Right atrium auricular region (tissue), 2 donors: Measurements from ENCODE around the gene C11orf42. TPM values are rescaled to one million over a fixed set of nuclear protein-coding genes. Genes with fewer than 3 reads are reported as not detected.

ENCODE experiments used
- DNase-seq: peaks from one replicate; pipeline ENCODE4 v3.0.0-alpha.2; 2019; ENCODE audit warnings: low spot score
- H3K27ac ChIP-seq, 2 donors: fragments of 200-600 bp; sonication (generic); 1 replicate in 1 of 2; 2 replicates in 1 of 2; pipeline ENCODE4 v1.5.1; 2016 to 2019
- H3K27me3 ChIP-seq, 2 donors: fragments of 200-600 bp; sonication (generic); one replicate each; pipeline versions ENCODE4 v1.5.1 to v1.6.0; 2017 to 2019
- H3K36me3 ChIP-seq: fragments of 200-600 bp; sonication (generic); one replicate; pipeline ENCODE4 v1.5.1; 2016
- H3K4me1 ChIP-seq, 2 donors: fragments of 200-600 bp; sonication (generic); one replicate each; pipeline versions ENCODE4 v1.5.1 to v1.6.0; 2017 to 2019
- H3K4me3 ChIP-seq, 2 donors: fragments of 200-600 bp; sonication (generic); 1 replicate in 1 of 2; 2 replicates in 1 of 2; pipeline ENCODE4 v1.5.1; 2017 to 2019; ENCODE audit warnings: mild to moderate bottlenecking in 1 of 2, moderate library complexity in 1 of 2
- H3K9me3 ChIP-seq, 2 donors: fragments of 200-600 bp; sonication (generic); one replicate each; pipeline ENCODE4 v1.5.1; 2019
- total RNA-seq, 2 donors: library from RNA; depleted of rRNA; stranded (reverse); fragments of >200 nt; gene quantifications; one replicate each; pipeline ENCODE4 v1.1.0, GENCODE V29; 2016
- TF ChIP-seq, protein P1 (sequence below), 2 donors: fragments of 200-600 bp; sonication (generic); IDR thresholded peaks; one replicate each; pipeline ENCODE4 v1.5.1; 2019; ENCODE audit warnings: antibody characterized with exemption in 2 of 2

C11orf42 gene
- total RNA-seq, 2 donors from 2014 or later = not detected

DNA sequence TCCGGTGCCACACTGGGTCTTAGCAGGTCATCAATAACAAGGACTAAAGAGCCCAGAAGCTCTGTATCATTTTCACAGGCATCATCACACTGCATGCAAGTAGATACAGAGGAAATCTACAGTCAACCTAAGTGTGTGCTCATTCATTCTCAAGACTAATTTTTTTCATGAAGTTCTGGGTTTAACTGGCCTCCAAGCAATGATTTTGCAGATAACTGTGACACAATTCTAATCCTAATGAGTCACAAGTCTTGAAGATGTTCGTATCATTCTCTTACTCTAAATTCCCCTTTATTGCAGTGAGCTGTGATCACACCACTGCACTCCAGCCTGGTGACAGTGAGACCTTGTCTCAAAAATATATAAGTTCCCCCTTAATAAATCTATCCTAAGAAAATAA, 3.9 kb upstream of the C11orf42 start:
- Histone ChIP-seq H3K27me3 (no peaks in the 10 kb centered on the region), H3K4me3 (no peak overlapping the region), H3K27ac (no peak overlapping the region), H3K9me3 (no peaks in the 10 kb centered on the region), H3K36me3 (peaks cover 13% of the 10 kb centered on the region), H3K4me1 (no peaks in the 10 kb centered on the region)
- TF ChIP-seq, protein P1, sequence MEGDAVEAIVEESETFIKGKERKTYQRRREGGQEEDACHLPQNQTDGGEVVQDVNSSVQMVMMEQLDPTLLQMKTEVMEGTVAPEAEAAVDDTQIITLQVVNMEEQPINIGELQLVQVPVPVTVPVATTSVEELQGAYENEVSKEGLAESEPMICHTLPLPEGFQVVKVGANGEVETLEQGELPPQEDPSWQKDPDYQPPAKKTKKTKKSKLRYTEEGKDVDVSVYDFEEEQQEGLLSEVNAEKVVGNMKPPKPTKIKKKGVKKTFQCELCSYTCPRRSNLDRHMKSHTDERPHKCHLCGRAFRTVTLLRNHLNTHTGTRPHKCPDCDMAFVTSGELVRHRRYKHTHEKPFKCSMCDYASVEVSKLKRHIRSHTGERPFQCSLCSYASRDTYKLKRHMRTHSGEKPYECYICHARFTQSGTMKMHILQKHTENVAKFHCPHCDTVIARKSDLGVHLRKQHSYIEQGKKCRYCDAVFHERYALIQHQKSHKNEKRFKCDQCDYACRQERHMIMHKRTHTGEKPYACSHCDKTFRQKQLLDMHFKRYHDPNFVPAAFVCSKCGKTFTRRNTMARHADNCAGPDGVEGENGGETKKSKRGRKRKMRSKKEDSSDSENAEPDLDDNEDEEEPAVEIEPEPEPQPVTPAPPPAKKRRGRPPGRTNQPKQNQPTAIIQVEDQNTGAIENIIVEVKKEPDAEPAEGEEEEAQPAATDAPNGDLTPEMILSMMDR (IDR thresholded peaks at IDR 0.05) = no peak
- DNase-seq = no peak

GRCh38 chr11:6202041-6202440, 3.3 kb upstream of the C11orf42 start:
- TF ChIP-seq, protein P1 (IDR thresholded peaks at IDR 0.05) = no peak
- Histone ChIP-seq H3K4me3 (no peak overlapping the region), H3K4me1 (no peaks in the 10 kb centered on the region), H3K9me3 (no peaks in the 10 kb centered on the region), H3K27me3 (no peaks in the 10 kb centered on the region), H3K27ac (no peak overlapping the region), H3K36me3 (peaks cover 15% of the 10 kb centered on the region)
- DNase-seq = no peak

DNA sequence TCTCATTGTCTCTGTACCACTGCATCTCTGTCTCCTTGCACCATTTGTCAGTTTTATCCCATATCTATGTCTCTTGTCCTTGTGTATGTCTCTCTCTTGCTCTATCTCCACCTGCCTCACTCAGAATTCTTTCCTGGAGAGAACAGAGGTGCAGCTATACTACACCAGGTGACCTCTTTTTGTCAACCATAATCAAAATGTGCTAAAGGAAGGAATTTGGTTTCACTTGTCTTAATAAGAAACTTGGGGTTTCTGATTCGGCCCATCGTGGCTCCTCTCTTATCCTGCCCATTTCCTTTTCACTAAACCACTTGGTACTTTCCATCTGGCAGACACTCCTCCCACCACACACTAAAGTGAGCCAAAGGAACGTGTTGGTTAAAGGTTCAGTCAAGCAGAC, 2.0 kb upstream of the C11orf42 start:
- H3K36me3 ChIP-seq = peaks cover 15% of the 10 kb centered on the region
- DNase-seq = no peak
- TF ChIP-seq, protein P1 (IDR thresholded peaks at IDR 0.05) = no peak
- H3K4me1 ChIP-seq = no peaks in the 10 kb centered on the region
- H3K9me3 ChIP-seq = no peaks in the 10 kb centered on the region
- H3K27ac ChIP-seq = no peak overlapping the region
- no peak overlapping the region for H3K4me3 ChIP-seq
- no peaks in the 10 kb centered on the region for H3K27me3 ChIP-seq

DNA sequence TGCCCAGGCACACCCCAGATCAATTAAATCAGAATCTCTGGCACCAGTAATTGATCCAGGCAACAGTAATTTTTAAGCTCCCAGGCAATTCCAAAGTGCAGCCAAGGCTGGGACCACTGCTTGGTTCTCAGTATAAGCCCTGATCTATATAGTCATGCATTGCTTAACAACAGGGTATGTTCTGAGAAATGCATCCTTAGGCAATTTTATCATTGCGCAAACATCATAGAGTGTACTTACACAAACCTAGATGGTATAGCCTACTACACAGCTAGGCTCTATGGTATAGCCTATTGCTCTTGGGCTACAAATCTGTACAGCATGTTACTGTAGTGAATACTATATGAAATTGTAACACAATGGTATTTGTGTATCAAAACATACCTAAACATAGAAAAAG, 651 bp upstream of the C11orf42 start:
- peaks cover 17% of the 10 kb centered on the region for H3K36me3 ChIP-seq
- H3K4me1 ChIP-seq = no peaks in the 10 kb centered on the region
- H3K27me3 ChIP-seq = no peaks in the 10 kb centered on the region
- H3K4me3 ChIP-seq = no peak overlapping the region
- TF ChIP-seq, protein P1 (IDR thresholded peaks at IDR 0.05) = no peak
- no peaks in the 10 kb centered on the region for H3K9me3 ChIP-seq
- no peak overlapping the region for H3K27ac ChIP-seq
- DNase-seq = no peak

GRCh38 chr11:6206456-6207180, 1.3 kb downstream of the C11orf42 start:
- Histone ChIP-seq H3K4me1 (no peaks in the 10 kb centered on the region), H3K9me3 (no peaks in the 10 kb centered on the region), H3K27me3 (no peaks in the 10 kb centered on the region), H3K4me3 (no peak overlapping the region), H3K27ac (no peak overlapping the region), H3K36me3 (peaks cover 36% of the 10 kb centered on the region)
- TF ChIP-seq, protein P1 (IDR thresholded peaks at IDR 0.05) = no peak
- DNase-seq = no peak

DNA sequence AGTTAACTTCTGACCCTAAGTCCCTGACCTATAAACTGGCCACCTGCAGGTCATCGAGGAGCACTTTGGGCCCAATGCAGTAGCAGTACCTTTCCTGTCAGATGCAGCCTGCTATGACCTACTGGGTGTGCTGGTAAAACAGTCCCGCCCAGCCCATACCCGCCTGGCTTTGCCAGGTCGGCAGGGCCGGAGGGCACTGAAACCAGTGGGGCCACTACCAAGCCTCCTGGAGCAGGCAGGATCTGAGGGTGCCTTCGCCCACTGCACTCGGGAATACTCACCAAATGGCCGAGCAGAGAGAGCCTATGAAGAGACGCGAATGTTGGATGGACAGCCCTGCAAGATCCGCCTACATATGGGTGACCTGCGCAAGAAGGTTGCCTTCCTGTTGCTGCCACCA, 4.4 kb downstream of the C11orf42 start:
- Histone ChIP-seq H3K4me1 (no peaks in the 10 kb centered on the region), H3K27ac (no peak overlapping the region), H3K27me3 (no peaks in the 10 kb centered on the region), H3K4me3 (no peak overlapping the region), H3K36me3 (peaks cover 64% of the 10 kb centered on the region), H3K9me3 (no peaks in the 10 kb centered on the region)
- TF ChIP-seq, protein P1 (IDR thresholded peaks at IDR 0.05) = no peak
- DNase-seq = no peak
